AG09319 (cell line): ENCODE measurements around the gene CCDC85A.

Source experiments
- DNase-seq: peaks from one replicate; pipeline ENCODE4 v3.0.0-alpha.2; 2010; ENCODE audit warnings: low read depth; ENCODE audit errors: extremely low read depth
- TF ChIP-seq, protein P1 (sequence below): IDR thresholded peaks from 2 replicates; pipeline ENCODE4 v1.5.1; 2011; ENCODE audit warnings: low read depth, mild to moderate bottlenecking, inconsistent platforms, low read length, moderate library complexity

The CCDC85A gene

DNA sequence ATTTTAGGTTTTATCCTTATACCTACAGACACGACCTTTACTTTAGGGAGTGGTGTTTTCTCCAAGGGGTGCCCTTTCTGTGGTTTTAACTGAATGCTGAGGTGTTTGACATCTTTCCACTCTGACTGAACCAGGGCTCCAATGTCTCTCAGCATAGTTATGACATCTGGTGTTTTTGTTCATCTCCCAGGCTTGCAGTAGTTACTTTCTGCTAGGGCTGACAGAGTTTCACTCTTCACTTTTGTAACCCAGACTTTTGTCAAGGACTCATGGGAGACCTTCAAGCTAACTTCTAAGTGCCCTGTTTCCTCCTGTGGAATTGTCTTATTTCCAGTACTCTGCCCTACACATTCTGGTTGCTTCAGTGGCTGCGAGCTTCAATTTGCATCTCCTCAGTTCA lies 103.1 kb downstream of the CCDC85A start:
- no peak for DNase-seq
- TF ChIP-seq, protein P1, sequence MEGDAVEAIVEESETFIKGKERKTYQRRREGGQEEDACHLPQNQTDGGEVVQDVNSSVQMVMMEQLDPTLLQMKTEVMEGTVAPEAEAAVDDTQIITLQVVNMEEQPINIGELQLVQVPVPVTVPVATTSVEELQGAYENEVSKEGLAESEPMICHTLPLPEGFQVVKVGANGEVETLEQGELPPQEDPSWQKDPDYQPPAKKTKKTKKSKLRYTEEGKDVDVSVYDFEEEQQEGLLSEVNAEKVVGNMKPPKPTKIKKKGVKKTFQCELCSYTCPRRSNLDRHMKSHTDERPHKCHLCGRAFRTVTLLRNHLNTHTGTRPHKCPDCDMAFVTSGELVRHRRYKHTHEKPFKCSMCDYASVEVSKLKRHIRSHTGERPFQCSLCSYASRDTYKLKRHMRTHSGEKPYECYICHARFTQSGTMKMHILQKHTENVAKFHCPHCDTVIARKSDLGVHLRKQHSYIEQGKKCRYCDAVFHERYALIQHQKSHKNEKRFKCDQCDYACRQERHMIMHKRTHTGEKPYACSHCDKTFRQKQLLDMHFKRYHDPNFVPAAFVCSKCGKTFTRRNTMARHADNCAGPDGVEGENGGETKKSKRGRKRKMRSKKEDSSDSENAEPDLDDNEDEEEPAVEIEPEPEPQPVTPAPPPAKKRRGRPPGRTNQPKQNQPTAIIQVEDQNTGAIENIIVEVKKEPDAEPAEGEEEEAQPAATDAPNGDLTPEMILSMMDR: no peak

DNA sequence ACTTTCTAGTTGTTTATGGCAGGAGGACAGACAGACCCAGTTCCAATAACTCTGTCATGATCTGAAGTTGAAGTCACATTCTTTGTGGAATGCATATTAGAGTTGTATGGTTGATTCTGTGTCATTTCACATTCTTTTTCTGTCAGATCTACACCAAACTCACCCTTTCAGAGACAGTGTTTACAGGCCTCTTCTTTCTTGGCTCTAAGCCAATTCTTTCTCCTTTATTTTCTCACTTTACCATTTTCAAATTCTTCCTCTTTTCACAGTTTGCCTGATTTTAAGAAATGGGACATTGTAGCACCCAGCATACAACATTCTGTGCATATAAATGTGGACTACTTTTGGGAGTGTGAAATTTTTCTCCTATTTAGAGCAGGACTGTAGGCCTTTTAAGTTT lies 103.7 kb downstream of the CCDC85A start:
- TF ChIP-seq, protein P1: no peak
- DNase-seq: no peak

GRCh38 chr2:56287974-56288373 lies 104.2 kb downstream of the CCDC85A start:
- no peak for DNase-seq

DNA sequence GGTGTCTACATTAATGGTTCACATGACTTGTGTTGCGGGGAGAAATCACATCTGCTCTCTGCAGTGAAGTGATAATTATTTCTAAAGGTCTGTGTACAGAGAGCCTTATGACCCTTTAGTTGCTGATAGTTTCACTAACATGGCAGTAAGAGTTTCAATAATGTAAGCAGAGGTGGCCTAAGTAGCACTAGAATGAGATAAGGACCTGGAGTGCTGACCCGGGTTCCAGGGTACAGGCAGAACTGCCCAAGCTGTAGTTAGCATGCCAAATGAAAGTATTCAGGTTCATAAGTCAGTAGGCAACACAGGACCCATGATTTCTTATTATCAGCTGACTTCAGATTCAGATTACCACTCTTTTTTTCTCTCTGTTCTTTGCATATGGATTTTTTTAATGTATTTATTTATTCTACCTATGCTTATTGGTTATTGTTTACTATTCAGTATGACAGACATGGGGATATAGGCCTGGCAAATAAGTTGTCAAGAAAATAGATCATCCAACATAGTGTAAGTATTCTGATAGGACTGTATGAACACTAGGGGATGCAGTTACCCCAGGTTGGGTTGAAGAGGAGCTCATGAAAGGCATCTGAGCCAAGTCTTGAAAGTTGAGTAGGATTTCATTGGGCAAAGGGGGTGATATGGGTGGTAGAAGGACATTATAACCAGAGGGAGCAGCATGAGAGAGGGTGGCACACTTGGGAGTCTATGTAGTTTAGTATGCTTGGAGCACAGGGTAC lies 105.2 kb downstream of the CCDC85A start:
- TF ChIP-seq, protein P1: no peak; the same call in 1 of the 2 replicates
- DNase-seq: no peak

More at GRCh38 chr2:56287974-56288373, 104.2 kb downstream of the CCDC85A start:
- TF ChIP-seq, protein P1: no peak

DNA sequence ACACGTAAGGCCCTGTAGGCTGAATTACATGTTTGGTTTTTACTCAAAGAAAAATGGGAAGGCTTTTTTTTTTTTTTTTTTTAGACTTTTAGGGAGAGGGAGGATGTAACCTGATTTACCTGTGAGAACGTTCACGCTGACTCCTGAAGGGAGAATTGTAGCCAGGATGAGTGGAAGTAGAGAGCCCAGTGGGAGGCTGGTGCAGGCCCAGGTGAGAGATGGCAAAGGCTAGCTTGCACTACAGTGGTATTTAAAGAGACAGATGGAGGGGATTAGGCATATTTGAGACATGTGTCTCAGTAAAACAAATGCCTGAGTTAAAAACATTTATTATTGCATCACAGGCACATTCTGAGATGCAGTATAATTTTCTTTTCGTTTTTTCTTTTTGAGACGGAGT lies 107.9 kb downstream of the CCDC85A start:
- TF ChIP-seq, protein P1: no peak
- no peak for DNase-seq

GRCh38 chr2:56292951-56293350 lies 109.2 kb downstream of the CCDC85A start:
- TF ChIP-seq, protein P1: no peak
- no peak for DNase-seq

DNA sequence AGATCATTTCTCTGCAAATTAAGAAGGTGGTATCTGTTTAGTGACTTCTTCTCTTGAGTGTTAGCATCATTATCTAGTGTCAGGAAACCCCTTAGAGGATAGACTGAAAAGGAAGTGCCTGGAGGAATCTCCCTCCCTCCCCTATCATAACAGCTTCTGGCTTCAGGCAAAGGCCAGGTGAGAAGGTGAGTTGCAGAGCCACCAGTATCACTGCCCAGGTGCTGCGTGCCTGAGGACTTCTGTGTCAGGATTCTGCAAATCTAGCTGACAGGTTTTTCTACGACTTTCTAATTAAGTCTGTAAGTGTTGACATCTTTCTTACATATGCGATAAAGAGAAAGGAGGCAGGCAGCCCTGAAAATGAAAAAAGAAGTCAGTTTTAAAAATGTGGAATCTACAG lies 111.9 kb downstream of the CCDC85A start:
- TF ChIP-seq, protein P1: no peak
- no peak for DNase-seq
